HG03575 (cell line): Measurements from ENCODE around the gene PPP1R1B.

Experiments used
- ATAC-seq: cut with Tn5 transposase; IDR thresholded peaks from one replicate; pipeline ENCODE4 v1.9.1; 2021; ENCODE audit not compliant: unreplicated experiment, insufficient number of reproducible peaks, low FRiP score; ENCODE audit errors: extremely low read depth

PPP1R1B gene

GRCh38 chr17:39599665-39600231, 27.0 kb upstream of the PPP1R1B start:
- no peak for ATAC-seq

- ATAC-seq: no peak
These were observed 26.3 kb upstream of the PPP1R1B start for GRCh38 chr17:39600288-39600996.

GRCh38 chr17:39600997-39601597, 25.7 kb upstream of the PPP1R1B start:
- ATAC-seq: no peak

- ATAC-seq: no peak
These were observed 24.8 kb upstream of the PPP1R1B start for GRCh38 chr17:39601758-39602532.

GRCh38 chr17:39602533-39603303, 24.0 kb upstream of the PPP1R1B start:
- ATAC-seq: no peak

- no peak for ATAC-seq
These were observed 23.3 kb upstream of the PPP1R1B start for GRCh38 chr17:39603304-39604016.

- no peak for ATAC-seq
These were observed 21.8 kb upstream of the PPP1R1B start for GRCh38 chr17:39604911-39605491.

- ATAC-seq: no peak
These were observed 21.0 kb upstream of the PPP1R1B start for GRCh38 chr17:39605492-39606433.

- ATAC-seq: no peak
These were observed 20.2 kb upstream of the PPP1R1B start for GRCh38 chr17:39606434-39607056.

GRCh38 chr17:39607057-39607850, 19.5 kb upstream of the PPP1R1B start:
- no peak for ATAC-seq

- no peak for ATAC-seq
These were observed 19.0 kb upstream of the PPP1R1B start, which contains the start of gene NEUROD2 for GRCh38 chr17:39607851-39608130. NEUROD2 (minus strand) TSS chr17:39607920; CDS start chr17:39606599, 1,321 bp downstream.

- no peak for ATAC-seq
These were observed 18.4 kb upstream of the PPP1R1B start for GRCh38 chr17:39608142-39608981.

- ATAC-seq: no peak
These were observed 17.2 kb upstream of the PPP1R1B start for GRCh38 chr17:39609416-39610025.

GRCh38 chr17:39611401-39612112, 15.2 kb upstream of the PPP1R1B start:
- no peak for ATAC-seq
